Stomach (tissue), 4 donors: Measurements from ENCODE around the gene SPACA7.

Experiments used
- EP300 ChIP-seq: sonication (generic); formaldehyde crosslinking; IDR thresholded peaks from one replicate; pipeline ENCODE4 v1.6.1; 2017; ENCODE audit warnings: antibody characterized with exemption
- POLR2A ChIP-seq, 4 donors: fragments of 450-650 bp; IDR thresholded peaks; one replicate each; pipeline ENCODE4 v1.6.1; 2016; ENCODE audit warnings: antibody characterized with exemption in 4 of 4, control low read depth in 2 of 4, mild to moderate bottlenecking in 1 of 4, moderate library complexity in 1 of 4
- POLR2AphosphoS5 ChIP-seq, 3 donors: sonication (generic); formaldehyde crosslinking; IDR thresholded peaks; one replicate each; pipeline ENCODE4 v1.6.1; 2016; ENCODE audit warnings: antibody characterized with exemption in 3 of 3
- TF ChIP-seq, protein P1 (sequence below), 7 experiments: fragments of 450-650 bp in 4 of 7; fragments of 200-600 bp in 3 of 7; sonication (generic) in 3 of 7; IDR thresholded peaks; one replicate each; pipeline ENCODE4 v1.5.1; 2016 to 2019; ENCODE audit warnings: antibody characterized with exemption in 7 of 7, control low read depth in 2 of 7, mild to moderate bottlenecking in 1 of 7

DNA sequence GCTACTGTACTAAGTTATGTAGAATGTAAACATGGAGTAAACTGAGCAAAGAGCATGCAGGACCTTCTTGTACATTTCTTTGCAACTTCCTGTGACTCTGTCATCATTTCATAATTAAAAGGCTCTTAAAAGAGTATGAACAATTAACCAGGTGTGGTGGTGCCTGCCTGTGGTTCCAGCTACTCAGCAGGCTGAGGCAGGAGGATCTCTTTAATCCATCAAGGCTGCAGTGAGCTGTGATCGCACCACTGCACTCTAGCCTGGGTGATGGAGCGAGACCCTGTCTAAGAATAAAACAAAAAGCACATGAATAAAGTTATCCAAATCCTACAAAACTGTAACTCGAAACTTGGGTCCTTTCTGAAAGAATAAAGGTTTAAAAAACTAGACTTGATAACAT is 5.8 kb upstream of the SPACA7 start:
- TF ChIP-seq POLR2A (IDR thresholded peaks at IDR 0.05) (no peak), EP300 (no peak), POLR2AphosphoS5 (IDR thresholded peaks at IDR 0.05) (no peak)
- TF ChIP-seq, protein P1, sequence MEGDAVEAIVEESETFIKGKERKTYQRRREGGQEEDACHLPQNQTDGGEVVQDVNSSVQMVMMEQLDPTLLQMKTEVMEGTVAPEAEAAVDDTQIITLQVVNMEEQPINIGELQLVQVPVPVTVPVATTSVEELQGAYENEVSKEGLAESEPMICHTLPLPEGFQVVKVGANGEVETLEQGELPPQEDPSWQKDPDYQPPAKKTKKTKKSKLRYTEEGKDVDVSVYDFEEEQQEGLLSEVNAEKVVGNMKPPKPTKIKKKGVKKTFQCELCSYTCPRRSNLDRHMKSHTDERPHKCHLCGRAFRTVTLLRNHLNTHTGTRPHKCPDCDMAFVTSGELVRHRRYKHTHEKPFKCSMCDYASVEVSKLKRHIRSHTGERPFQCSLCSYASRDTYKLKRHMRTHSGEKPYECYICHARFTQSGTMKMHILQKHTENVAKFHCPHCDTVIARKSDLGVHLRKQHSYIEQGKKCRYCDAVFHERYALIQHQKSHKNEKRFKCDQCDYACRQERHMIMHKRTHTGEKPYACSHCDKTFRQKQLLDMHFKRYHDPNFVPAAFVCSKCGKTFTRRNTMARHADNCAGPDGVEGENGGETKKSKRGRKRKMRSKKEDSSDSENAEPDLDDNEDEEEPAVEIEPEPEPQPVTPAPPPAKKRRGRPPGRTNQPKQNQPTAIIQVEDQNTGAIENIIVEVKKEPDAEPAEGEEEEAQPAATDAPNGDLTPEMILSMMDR (IDR thresholded peaks at IDR 0.05), result no peak
